Stimulated activated CD8-positive, alpha-beta memory T cell treated with anti-CD3 and anti-CD28 coated beads, Interleukin-15, amount 100 ng/mL, for 24 hours (primary cell): ENCODE measurements around the gene ANKRD33B.
A peak's percentile ranks its signal among the peaks of the same experiment; 100 is the strongest.
"Not testable (repeated sequence)": the region's sequence is repeated elsewhere in the genome, so short reads cannot be mapped to it uniquely, and the experiment has no call there.

Experiments used
- DNase-seq: peaks from one replicate; pipeline ENCODE4 v3.0.0-alpha.2; 2020; ENCODE audit warnings: low read depth

ANKRD33B gene

DNA sequence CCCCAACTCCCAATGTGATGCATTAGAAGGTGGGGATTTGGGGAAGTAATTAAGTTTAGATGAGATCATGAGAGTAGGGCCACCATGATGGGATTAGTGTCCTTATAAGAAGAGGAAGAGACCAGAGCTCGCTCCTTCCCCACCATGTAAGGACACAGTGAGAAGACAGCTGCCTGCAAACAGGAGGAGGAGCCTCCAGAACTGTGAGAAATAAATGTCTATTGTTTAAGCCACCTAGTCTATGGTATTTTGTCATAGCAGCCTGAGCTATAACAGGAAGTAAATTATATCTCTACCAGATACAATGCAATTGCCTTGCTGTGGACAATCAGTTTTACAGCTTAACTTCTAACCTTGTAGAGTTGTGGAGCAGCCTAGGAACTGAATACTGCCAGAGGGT is 58.0 kb downstream of the ANKRD33B start:
- no peak for DNase-seq

- DNase-seq = no peak
Observed at GRCh38 chr5:10622810-10623209, 58.9 kb downstream of the ANKRD33B start.

DNA sequence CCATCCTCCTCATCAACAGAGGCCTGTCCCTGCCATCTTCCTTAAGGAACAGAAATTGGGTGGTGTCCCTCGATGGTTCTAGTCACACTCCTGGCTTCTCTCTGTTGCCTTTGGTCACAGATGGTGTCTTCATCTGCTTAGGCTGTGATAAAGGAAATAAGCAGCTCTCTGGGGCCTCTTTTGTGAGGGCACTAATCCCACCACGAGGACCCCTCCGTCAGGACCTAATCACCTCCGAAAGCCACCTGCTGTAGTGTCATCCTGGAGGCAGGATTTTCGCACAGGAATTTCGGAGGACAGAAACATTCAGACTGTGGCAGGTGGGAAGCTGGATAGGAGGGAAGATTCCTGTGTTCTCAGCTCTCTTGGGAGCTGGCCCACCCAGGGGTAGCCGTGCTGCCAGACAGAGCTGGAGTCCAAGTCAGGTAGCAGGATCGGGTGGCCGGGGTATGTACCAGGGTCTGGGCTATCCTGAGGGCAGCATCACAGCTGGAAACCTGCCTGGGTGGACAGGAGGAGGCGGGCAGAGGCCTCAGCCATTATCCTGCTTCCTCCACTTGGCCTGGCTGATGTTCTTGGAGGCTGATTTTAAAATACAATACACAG is 59.5 kb downstream of the ANKRD33B start:
- no peak for DNase-seq

- DNase-seq = no peak
Observed at GRCh38 chr5:10624206-10624605, 60.3 kb downstream of the ANKRD33B start.

- no peak for DNase-seq
Observed at GRCh38 chr5:10624679-10625078, 60.8 kb downstream of the ANKRD33B start.

GRCh38 chr5:10625700-10626472 is 62.0 kb downstream of the ANKRD33B start:
- no peak for DNase-seq

DNA sequence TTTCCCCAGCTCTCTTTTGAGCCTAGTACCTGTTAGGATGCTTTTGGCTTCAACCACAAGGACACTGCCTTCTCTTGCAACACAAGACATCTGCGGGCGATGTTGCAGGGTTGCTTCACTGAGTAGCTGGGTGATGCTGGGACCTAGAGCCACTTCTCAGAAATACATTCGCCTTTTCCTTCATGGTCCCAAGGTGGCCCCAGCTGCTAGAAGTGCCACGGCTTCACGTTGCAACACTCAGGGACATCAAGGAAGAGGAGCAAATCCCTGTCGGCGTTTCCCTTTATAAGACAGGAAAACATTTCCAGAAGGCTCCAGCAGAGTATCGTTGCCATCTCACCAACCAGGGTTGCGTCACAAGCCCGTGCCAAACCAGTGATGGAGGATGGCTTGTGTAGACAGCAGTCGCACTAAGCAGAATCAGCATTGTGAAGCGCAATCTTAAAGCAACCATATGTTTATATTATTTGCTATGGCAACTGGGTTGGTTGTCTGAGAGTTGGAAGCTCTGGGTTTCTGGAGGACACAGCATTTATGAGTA is 62.7 kb downstream of the ANKRD33B start:
- DNase-seq = no peak

- DNase-seq = no peak
Observed at GRCh38 chr5:10627160-10627701, 63.4 kb downstream of the ANKRD33B start.

DNA sequence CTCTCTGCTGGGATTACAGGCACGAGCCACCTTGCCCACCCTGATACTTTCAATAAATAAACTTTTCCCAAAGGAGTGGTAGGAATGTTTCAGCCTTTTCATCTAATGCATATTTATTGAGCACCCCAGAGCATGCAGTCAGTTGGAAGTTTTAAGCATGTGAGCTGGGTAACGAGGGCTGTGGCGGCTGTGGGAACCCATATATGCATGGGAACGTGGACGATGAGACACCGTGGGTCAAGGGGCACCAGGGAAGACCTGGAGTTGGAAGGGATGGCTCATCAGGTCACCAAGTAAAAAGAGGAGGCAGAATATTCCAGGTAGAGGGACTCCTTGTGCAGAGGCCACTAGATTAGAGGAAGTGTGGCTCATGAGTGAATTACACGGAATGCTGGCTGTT is 64.7 kb downstream of the ANKRD33B start:
- DNase-seq = no peak

DNA sequence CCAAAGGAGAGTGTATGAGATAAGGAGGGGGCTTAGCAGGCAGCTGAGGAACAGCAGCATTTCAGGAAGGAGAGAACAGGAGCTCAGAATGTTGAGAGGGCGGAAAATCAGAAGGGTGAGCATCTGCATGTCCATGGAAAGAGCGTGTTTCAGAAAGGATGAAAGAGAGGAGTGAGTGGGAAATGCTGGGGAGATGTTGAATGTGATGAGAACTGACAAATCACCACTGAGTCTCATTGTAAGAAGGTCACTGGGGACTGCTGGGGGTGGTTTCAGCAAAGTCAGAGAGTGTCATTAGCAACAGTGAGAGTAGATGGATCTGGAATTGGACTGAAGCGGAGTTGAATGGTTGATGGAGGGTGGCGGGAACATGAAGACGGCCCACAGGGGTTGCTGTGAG is 65.8 kb downstream of the ANKRD33B start:
- DNase-seq = no peak

- no peak for DNase-seq
Observed at GRCh38 chr5:10630126-10630525, 66.3 kb downstream of the ANKRD33B start.

DNA sequence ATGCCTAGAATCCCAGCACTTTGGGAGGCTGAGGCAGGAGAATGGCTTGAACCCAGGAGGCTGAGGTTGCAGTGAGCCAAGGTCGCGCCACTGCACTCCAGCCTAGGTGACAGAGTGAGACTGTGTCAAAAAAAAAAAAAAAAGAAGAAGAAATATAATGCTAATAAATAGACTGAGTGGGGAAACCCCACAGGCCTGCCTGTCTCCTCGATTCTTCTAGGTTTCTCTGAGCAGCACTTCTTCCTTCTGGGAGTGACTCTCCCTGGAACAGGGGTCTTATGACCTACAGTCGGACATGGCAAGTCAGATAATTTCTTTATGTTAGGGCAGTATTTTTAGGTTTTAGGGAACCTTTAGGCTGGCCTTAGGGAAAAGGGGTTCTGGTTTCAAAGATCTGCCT is 66.9 kb downstream of the ANKRD33B start:
- not testable (repeated sequence) for DNase-seq

DNA sequence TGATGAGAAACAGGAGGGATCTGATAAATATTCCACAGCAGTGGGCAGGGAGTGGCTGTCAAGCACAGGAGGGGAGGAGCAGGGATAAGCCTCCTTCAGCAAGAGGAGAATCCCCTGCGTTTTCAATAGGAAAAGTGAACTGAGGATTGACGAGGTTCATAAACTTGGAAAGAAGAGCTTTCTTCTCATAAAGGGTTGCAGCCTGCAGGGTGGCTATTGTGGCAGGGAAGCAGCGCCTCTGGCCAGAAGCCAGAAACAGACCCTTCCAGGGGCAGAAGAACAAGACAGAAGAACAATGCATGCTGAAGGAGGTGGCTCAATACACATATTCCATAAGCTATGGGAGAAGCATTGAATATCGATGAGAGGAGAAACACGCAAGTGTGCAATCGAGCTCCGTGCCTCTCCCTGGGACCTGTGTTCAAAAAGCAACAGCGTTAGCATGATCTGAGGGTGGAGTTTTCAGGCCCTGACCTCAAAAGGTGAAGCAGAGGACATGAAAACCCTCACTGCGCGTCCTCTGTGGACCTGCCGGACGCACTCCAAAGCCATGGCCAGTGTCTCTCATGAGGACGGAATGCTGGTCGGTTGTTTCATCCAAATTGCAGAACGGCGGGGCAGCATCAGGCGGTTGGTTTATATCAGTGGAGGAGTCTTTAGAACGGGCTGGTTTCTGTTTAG is 67.6 kb downstream of the ANKRD33B start:
- no peak for DNase-seq

GRCh38 chr5:10632110-10632761 is 68.4 kb downstream of the ANKRD33B start:
- peak; percentile 20 for DNase-seq

GRCh38 chr5:10633271-10634049 is 69.6 kb downstream of the ANKRD33B start:
- no peak for DNase-seq

GRCh38 chr5:10634050-10634449 is 70.2 kb downstream of the ANKRD33B start:
- DNase-seq = no peak

DNA sequence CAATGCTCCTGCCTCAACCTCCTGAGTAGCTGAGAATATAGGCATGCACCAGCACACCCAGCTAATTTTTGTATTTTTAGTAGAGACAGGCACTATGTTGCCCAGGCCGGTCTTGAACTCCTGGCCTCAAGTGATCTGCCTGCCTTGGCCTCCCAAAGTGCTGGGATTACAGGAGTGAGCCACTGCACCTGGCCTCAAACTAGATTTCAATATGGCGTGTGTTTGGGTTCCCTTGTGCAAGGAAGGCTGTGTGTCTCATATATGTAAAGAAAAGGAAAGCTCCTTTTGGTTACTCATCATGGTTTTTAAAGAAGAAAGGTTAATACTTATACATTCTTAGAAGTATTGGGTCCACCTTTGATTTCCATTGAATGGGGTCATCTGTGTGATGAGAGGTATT is 70.7 kb downstream of the ANKRD33B start:
- no peak for DNase-seq

DNA sequence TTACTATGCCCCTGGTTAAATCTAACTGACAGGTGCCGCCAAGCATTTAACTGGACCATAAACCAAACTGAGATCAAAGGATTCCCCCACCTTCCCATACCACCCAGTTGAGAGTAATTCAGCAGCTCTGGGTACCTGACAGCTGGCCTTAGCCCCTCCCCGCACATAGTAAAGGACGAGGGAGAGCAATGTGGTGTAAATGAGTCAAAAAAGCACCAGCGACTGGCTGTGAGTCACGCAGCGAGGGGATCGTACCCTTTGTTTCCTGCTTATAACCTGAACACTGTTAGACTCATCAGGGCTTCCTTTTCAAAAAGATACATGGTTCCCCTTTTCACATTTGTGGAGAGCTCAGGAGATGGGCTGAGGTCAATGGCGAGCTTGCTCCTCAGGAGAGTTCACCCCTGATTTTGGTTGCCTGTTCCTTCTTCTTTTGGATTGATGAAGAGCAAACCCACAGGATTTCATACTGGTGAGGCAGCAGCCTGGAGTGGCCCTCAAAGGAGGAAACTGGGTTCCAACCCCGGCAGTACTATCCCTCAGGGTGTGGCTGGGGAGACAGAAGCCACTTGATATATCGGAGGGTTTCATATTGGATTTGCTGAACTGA is 71.5 kb downstream of the ANKRD33B start:
- peak; percentile 38 for DNase-seq

DNA sequence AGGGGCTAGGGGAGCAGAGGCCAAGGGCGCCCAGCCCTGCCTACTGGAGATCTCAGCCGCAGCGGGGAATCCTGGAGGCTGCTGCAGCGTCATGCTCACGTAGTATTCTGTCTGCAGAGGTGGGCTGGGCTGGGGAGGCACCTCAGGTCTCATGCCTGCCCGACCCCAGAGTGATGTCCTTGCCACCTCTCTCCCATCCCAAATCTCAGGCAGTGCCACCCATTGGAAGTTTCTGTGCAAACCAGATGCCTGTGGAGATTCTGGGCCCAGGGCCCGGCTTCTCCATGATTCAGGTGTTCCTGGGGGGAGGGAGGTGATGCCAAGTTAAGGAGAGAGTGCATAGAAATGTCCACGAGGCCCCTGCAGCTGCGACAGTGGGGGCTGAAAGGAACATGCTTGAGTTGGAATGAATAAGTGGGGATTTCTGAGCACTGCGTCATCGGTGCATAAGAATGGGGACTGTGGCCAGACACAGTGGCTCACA is 72.0 kb downstream of the ANKRD33B start:
- no peak for DNase-seq

DNA sequence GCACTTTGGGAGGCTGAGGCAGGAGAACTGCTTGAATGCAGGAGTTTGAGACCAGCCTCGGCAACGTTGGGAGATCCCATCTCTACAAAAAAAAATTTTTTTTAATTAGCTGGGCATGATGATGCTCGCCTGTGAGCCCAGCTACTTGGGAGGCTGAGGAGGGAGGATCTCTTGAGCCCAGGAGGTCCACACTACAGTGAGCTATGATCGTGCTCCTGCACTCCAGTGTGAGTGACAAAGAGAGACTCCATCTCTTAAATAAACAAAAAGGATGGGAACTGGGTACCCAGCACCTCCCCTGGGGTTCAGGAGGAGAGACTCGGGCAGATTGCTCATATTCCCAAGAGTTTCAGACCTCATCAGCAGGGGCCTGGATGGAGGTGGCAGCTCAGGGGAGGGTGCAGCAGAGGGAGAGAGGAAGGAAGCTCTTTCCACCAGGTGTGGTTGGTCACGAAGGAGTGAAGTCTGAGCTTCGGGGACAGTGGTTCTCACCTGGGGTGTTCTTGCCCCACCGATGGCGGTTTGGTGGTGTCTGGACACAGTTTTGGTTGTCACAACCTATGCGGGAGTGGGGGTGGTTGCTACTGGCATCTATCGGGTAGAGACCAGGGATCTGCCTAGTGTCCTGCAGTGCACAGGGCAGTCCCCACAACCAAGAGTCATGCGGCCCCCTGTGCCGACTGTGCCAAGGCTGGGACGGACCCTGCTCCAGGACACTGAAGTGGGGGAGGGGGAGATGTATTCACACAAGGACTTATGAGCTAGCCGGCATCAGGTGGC is 72.7 kb downstream of the ANKRD33B start:
- DNase-seq = no peak
